GM12878 (cell line): ENCODE measurements around the gene CDC34. TPM values are rescaled to one million over a fixed set of nuclear protein-coding genes. Genes with fewer than 3 reads are reported as not detected.

Experiments
- ATAC-seq: fragments of 200-7000 bp; cut with Tn5 transposase; 3 replicates; pipeline ENCODE4 v1.9.1; 2020; ENCODE audit warnings: mild to moderate bottlenecking, moderate library complexity
- BruUV-seq: library from RNA; stranded (reverse); fragments of 400-500 nt; replicated peaks from 2 replicates; lab custom pipeline; 2021; lab: Mats Ljungman, UMichigan
- CTCF ChIA-PET: fragments of 300-600 bp; sonication (Branson Sonifier 250); formaldehyde crosslinking; extraction: SDS; loops from one replicate; lab custom pipeline; 2021; ENCODE audit warnings: inconsistent platforms; lab: Yijun Ruan, JAX
- POLR2A ChIA-PET: fragments of 350-600 bp; formaldehyde crosslinking; extraction: SDS; loops from one replicate; lab custom pipeline; 2021; ENCODE audit warnings: inconsistent platforms; lab: Charles Lee
- RAD21 ChIA-PET: fragments of 300-600 bp; sonication (Branson Sonifier 250); formaldehyde crosslinking; loops from one replicate; lab custom pipeline; 2023; ENCODE audit warnings: antibody characterized with exemption; ENCODE audit not compliant: unreplicated experiment; lab: Charles Lee
- SMC1A ChIA-PET: fragments of 300-600 bp; sonication (Branson Sonifier 250); formaldehyde crosslinking; loops from one replicate; lab custom pipeline; 2023; ENCODE audit not compliant: unreplicated experiment, uncharacterized antibody; lab: Charles Lee
- DNase-seq: peaks from one replicate; pipeline ENCODE4 v3.0.0-alpha.2; 2011; ENCODE audit warnings: low read depth, low spot score
- FAIRE-seq: peaks from 3 replicates; lab custom pipeline; 2011; peaks lifted over from hg19 to GRCh38; lab: Jason Lieb, UNC
- H2AFZ ChIP-seq: 2 replicates; pipeline ENCODE4 v1.6.0; 2011; ENCODE audit warnings: low read depth, low read length, control low read depth; ENCODE audit not compliant: control insufficient read depth
- H3K27ac ChIP-seq: 2 replicates; pipeline ENCODE4 v1.5.1; 2011; ENCODE audit warnings: control low read depth; ENCODE audit not compliant: control insufficient read depth, insufficient read depth
- H3K27me3 ChIP-seq, 2 experiments: replicated peaks in 1 of 2; 2 replicates each; pipeline versions ENCODE4 v1.6.0 to v1.6.1; 2011; ENCODE audit warnings: low read length in 1 of 2; ENCODE audit not compliant: control insufficient read depth in 2 of 2, insufficient read depth in 2 of 2
- H3K36me3 ChIP-seq, 2 experiments: 2 replicates each; pipeline ENCODE4 v1.5.1; 2011; ENCODE audit warnings: low read length in 1 of 2; ENCODE audit not compliant: control insufficient read depth in 2 of 2, insufficient read depth in 2 of 2
- H3K4me1 ChIP-seq: 2 replicates; pipeline ENCODE4 v1.6.1; 2011; ENCODE audit warnings: mild to moderate bottlenecking, low read length, moderate library complexity, mixed read lengths; ENCODE audit not compliant: control insufficient read depth, insufficient read depth
- H3K4me2 ChIP-seq: 2 replicates; pipeline ENCODE4 v1.6.0; 2011; ENCODE audit warnings: control low read depth; ENCODE audit not compliant: control insufficient read depth, insufficient read depth
- H3K4me3 ChIP-seq: fragments of 200-600 bp; sonication (generic); 2 replicates; pipeline ENCODE4 v1.5.1; 2016
- H3K79me2 ChIP-seq: 2 replicates; pipeline ENCODE4 v1.6.0; 2011; ENCODE audit warnings: low read length; ENCODE audit not compliant: control insufficient read depth, insufficient read depth
- H3K9ac ChIP-seq: 2 replicates; pipeline ENCODE4 v1.8.0; 2011; ENCODE audit warnings: low read length, control low read depth, mixed read lengths; ENCODE audit not compliant: control insufficient read depth, insufficient read depth
- H3K9me3 ChIP-seq: replicated peaks from 3 replicates; pipeline ENCODE4 v1.5.1; 2011; ENCODE audit warnings: mild to moderate bottlenecking, low read length; ENCODE audit not compliant: control insufficient read depth, insufficient read depth
- H4K20me1 ChIP-seq: 2 replicates; pipeline ENCODE4 v1.6.0; 2011; ENCODE audit not compliant: control insufficient read depth, insufficient read depth
- BACH1 ChIP-seq: fragments of 450-650 bp; IDR thresholded peaks from 2 replicates; pipeline ENCODE4 v1.6.1; 2017; ENCODE audit warnings: mild to moderate bottlenecking, borderline replicate concordance
- BCLAF1 ChIP-seq: fragments of 450-650 bp; IDR thresholded peaks from 2 replicates; pipeline ENCODE4 v1.6.1; 2017; ENCODE audit warnings: antibody characterized with exemption, mild to moderate bottlenecking, moderate library complexity
- NFIC ChIP-seq: IDR thresholded peaks from 2 replicates; pipeline ENCODE4 v1.6.1; 2012; ENCODE audit warnings: low read depth, mild to moderate bottlenecking, inconsistent platforms, low read length, moderate library complexity
- POLR2A ChIP-seq: IDR thresholded peaks from 2 replicates; pipeline ENCODE4 v1.6.1; 2011; ENCODE audit warnings: low read depth, mild to moderate bottlenecking, low read length
- POLR2AphosphoS5 ChIP-seq: IDR thresholded peaks from 2 replicates; pipeline ENCODE4 v1.6.1; 2011; ENCODE audit warnings: mild to moderate bottlenecking, low read length, inconsistent platforms
- PRDM15 ChIP-seq: fragments of 450-650 bp; formaldehyde crosslinking; IDR thresholded peaks from 2 replicates; pipeline ENCODE4 v1.4.0; 2020; ENCODE audit warnings: mild to moderate bottlenecking, moderate library complexity
- RBBP5 ChIP-seq: fragments of 200-600 bp; sonication (generic); conservative IDR thresholded peaks from 2 replicates; pipeline ENCODE4 v1.6.1; 2016
- USF1 ChIP-seq: IDR thresholded peaks from 2 replicates; pipeline ENCODE4 v1.6.1; 2011; ENCODE audit warnings: borderline replicate concordance, low read depth, mild to moderate bottlenecking, moderate library complexity, mixed read lengths, low read length; ENCODE audit not compliant: insufficient read depth; ENCODE audit errors: extremely low read length
- ZNF207 ChIP-seq: fragments of 450-650 bp; IDR thresholded peaks from 2 replicates; pipeline ENCODE4 v1.6.1; 2014; ENCODE audit warnings: antibody characterized with exemption, mild to moderate bottlenecking, borderline replicate concordance
- ZNF274 ChIP-seq: IDR thresholded peaks from one replicate; pipeline ENCODE4 v1.8.0; 2011; ENCODE audit not compliant: insufficient read length, insufficient read depth
- ZNF622 ChIP-seq: fragments of 450-650 bp; IDR thresholded peaks from 2 replicates; pipeline ENCODE4 v1.6.1; 2017; ENCODE audit warnings: mild to moderate bottlenecking, inconsistent platforms
- WGBS: methylation state at CpG from one replicate; pipeline ENCODE4 v1.1.6; 2016; ENCODE audit warnings: low lambda C conversion rate; ENCODE audit not compliant: insufficient replicate concordance, insufficient coverage; ENCODE audit errors: missing lambda C conversion rate; 5-methylcytosine and 5-hydroxymethylcytosine counted together
- in situ Hi-C: fragments of 300-500 bp; cut with MboI; formaldehyde crosslinking; loops from 9 replicates; pipeline ENCODE4 v1.14.3; 2018; ENCODE audit warnings: mixed read lengths
- intact Hi-C: fragments of 100-400 bp; cut with micrococcal nuclease; formaldehyde crosslinking; loops from one replicate; pipeline ENCODE4 v1.14.2; 2022; ENCODE audit not compliant: unreplicated experiment
- polyA plus RNA-seq, 11 experiments: library from polyadenylated mRNA; depleted of rRNA in 4 of 11; unstranded in 6 of 11; stranded (reverse) in 5 of 11; fragments of >200 nt; fragmentation: Nextera tagmentation in 4 of 11; fragmentation: Illumina TruSeq in 1 of 11; extraction: Ambion mirVana in 4 of 11; extraction: Trizol in 1 of 11; gene quantifications; 1 replicate in 1 of 11; 2 replicates in 10 of 11; pipeline versions ENCODE4 v1.2.1 to v1.2.3, GENCODE V29; 2011 to 2016; ENCODE audit warnings: inconsistent platforms in 2 of 11, missing spikeins in 2 of 11, low read depth in 1 of 11
- total RNA-seq, 4 experiments: library from RNA; depleted of rRNA in 3 of 4; stranded (reverse); fragments of >200 nt in 3 of 4; fragmentation: Illumina TruSeq in 1 of 4; extraction: Trizol in 1 of 4; gene quantifications; 2 replicates each; pipeline versions ENCODE4 v1.2.1 to v1.2.3, GENCODE V29; 2013 to 2021

The CDC34 gene
- total and polyA plus RNA-seq, 10 of the 15 experiments (the other 5 are each of a cell fraction or from before 2014, with no cell fraction given): 0.31 to 48.9 (median 28.5) TPM

- DNase-seq (no peak), ATAC-seq (no peak), FAIRE-seq (no peak)
- in situ Hi-C loops (no loop called here), intact Hi-C loops (no loop called here)
- SMC1A ChIA-PET: interaction anchor here (1.1 kb wide), 1 partner anchor 151 kb away, joined by 3 read pairs; no protein-coding TSS in a partner anchor
- H3K27me3 ChIP-seq: no peaks in the 10 kb centered on the region; a peak in 1 of 4 replicates
- H2AFZ ChIP-seq: no peak overlapping the region
- peaks cover 0 to 35% of the 10 kb centered on the region in 2 experiments; a peak in 3 of 4 replicates for H3K36me3 ChIP-seq
- peaks cover 8% of the 10 kb centered on the region for H3K79me2 ChIP-seq
- CTCF ChIA-PET: interaction anchor here (0.7 to 1.5 kb wide), 5 partner anchors 51 to 150 kb away, joined by 3 to 8 read pairs (median 5); no protein-coding TSS in a partner anchor
- RAD21 ChIA-PET: interaction anchor here (1.8 to 2.8 kb wide), 2 partner anchors 9 to 151 kb away, joined by 7 to 11 read pairs; no protein-coding TSS in a partner anchor
- H3K9ac ChIP-seq: no peak overlapping the region
- H3K27ac ChIP-seq: no peak overlapping the region
- no peak for TF ChIP-seq USF1
- no peak for TF ChIP-seq BCLAF1
- no peak for TF ChIP-seq ZNF274
- TF ChIP-seq ZNF622: no peak
- TF ChIP-seq BACH1: 0 out of 2 replicates have a peak, but pooled peaks have one; percentile 32
- TF ChIP-seq ZNF207: no peak
- peak; percentile 30; the same call in 1 of the 2 replicates for TF ChIP-seq POLR2AphosphoS5
- no peak for TF ChIP-seq PRDM15 (CRISPR knock-in tag)
- TF ChIP-seq POLR2A: no peak
- no peak for TF ChIP-seq NFIC
- no peak for TF ChIP-seq RBBP5
- 93% methylated on average over 25 of the region's 27 CpGs for WGBS
- no peak overlapping the region for H3K4me2 ChIP-seq
- H3K4me3 ChIP-seq: no peak overlapping the region
- POLR2A ChIA-PET: no interaction called here
- BruUV-seq: no TSS peak
- H3K9me3 ChIP-seq: no peaks in the 10 kb centered on the region
- H3K4me1 ChIP-seq: no peaks in the 10 kb centered on the region
- no peaks in the 10 kb centered on the region for H4K20me1 ChIP-seq
These were observed 51.8 kb downstream of the CDC34 start for GRCh38 chr19:583198-583967.
